GM18867 (cell line): Measurements from ENCODE around the gene UCK2.

ENCODE experiments used
- ATAC-seq: cut with Tn5 transposase; IDR thresholded peaks from one replicate; pipeline ENCODE4 v1.9.1; 2021; ENCODE audit warnings: mild to moderate bottlenecking, moderate library complexity; ENCODE audit not compliant: unreplicated experiment

The UCK2 gene

DNA sequence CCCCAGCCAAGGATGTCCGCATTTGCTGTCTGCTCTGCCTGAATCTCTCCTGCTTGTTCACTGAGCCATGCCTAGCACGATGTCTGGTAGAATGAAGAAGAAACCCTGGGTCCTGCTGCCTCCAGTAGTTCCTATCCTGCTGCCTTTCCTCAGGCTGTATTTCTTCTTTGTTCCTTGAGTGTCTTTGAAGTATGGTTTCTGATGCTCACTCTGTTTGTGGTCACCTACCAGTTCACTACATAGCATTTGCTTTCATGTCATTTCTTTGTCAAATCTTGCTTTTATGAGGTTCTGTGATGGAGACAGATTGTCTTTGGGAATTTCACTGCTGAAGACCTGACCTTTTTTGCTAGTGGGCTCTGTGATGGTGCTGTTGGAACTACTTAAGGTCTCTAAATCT lies 5.9 kb downstream of the UCK2 start:
- ATAC-seq: no peak

DNA sequence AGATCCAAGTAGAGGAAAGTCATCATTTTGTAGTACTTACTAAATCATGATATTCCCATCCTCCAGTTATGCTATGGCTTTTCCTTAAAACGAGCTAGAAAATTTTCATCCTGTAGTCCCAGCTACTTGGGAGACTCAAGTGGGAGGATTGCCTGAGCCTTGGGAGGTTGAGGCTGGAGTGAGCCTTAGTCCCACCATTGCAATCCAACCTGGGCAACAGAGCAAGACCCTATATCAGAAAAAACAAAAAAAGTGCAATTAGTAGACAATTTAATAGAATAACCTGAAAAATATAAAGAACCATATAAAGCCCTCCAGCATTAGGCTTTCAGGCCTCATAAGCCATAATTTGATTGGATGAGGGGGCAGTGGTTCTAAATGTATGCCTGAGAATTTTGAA lies 6.8 kb downstream of the UCK2 start:
- no peak for ATAC-seq

DNA sequence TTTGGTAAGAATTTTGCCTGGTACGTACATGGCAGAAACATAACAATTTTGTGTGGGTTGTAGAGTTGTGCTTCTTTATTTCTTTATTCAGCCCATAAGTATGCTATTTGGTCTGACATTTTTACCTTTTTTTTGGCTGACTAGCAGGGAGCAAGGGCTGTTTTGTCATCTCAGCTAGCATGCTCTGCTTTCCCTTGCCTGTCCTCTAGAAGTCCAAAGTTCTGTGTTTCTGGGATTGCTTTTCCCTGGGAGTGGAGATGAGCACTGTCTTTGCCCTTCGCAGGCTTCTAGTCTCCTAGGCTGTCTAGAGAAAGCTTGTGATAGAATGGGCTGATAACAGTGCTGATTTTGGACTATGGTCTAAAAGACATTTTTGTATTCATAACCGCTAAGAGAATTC lies 7.5 kb downstream of the UCK2 start:
- ATAC-seq: no peak

DNA sequence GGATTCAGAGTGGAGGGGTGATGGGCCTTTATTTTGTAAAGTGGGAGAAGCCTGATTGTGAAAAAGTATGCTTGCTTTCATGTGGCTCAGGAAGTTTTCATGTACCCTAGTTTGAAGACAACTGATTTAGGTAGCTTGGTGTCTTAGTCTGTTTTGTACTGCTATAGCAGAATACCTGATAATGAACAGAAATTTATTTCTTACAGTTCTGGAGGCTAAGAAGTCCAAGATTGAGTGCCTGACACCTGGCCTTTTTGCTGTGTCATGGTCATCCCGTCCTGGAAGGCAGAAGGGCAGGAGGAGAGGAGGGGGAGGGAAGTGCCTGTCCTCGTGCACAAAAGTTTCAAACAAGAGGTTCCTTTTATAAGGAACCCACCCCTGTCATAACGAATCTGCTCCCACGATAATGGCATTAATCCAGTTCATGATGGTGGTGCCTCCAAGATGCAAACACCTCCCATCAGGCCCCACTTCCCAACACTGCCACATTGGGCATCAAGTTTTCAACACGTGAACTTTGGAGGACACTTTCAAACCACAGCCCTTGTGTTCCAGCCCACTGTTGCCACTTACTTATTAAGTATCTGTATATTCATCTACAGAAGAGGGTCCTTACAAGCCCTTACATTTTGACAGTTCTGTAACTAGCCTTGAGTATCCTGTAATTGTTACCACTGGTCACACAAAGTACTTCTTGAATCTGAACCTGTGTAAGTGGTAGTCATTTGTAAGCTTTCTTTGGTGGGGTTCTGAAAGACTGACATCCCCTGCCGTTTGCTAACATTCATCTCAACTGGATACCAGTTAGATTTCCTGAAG lies 9.5 kb downstream of the UCK2 start:
- no peak for ATAC-seq

DNA sequence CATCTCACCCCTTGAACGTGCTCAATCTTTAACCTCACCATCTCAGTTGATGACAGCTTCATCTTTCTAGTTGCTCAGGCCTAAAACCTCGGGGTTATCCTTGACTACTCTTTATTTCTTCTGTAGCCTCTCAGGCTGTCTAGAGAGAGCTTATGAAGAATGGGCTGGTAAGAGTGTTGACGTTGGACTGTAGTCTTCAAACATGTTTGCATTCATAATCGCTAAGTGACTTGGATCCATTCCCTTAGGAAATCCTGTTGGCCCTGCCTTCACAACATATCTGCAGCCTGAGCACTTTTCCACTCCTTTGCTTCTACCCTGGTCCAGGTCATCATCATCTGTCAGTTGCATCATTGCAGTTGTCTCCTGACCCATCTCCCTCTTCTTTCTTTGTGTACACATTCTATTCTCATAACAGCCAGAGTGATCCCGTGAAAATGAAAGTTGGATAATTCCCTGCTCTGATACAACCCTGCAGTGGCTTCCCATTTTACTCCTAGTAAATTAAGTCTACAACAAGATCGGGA lies 10.5 kb downstream of the UCK2 start:
- ATAC-seq: no peak

DNA sequence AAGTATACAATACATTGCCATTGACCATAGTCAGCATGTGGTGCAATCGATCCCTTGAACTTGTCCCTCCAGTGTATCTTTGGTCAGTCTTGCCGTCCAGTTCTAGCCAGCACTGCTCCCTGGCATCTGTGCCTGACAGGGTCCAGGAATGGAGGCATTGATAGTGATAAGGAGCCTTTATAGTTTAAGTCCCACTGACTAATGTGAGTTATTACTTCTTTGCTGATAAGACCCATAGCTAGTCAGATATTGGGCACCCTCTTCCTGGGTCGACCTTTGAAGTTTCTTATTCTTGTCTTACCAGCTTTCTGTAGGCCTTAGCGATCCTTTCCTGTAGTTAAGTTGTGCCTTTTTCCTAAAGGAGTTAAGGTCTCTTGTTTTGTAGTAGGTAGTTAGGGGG lies 13.0 kb downstream of the UCK2 start:
- ATAC-seq: no peak

DNA sequence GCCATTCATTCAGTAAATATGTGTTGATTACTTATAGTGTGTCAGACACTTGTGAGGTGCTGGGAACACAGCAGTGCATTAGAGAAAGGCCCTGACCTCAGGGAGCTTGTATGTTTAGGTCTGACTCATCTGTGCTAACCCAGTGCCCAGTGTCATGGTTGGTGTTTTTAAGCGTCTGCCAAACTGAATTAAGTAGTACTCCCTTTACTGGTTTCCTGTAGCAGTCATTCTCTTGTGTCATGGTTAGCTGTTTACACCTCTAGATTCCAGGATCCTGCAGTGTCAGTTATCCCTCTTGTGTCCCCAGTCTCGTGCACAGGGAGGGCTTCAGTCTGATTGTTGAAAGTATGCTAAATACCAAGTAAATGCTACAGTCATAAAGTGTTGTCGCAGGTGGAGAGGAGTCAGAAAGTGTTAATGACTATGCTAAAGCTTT lies 14.2 kb downstream of the UCK2 start:
- peak; percentile 54 for ATAC-seq

DNA sequence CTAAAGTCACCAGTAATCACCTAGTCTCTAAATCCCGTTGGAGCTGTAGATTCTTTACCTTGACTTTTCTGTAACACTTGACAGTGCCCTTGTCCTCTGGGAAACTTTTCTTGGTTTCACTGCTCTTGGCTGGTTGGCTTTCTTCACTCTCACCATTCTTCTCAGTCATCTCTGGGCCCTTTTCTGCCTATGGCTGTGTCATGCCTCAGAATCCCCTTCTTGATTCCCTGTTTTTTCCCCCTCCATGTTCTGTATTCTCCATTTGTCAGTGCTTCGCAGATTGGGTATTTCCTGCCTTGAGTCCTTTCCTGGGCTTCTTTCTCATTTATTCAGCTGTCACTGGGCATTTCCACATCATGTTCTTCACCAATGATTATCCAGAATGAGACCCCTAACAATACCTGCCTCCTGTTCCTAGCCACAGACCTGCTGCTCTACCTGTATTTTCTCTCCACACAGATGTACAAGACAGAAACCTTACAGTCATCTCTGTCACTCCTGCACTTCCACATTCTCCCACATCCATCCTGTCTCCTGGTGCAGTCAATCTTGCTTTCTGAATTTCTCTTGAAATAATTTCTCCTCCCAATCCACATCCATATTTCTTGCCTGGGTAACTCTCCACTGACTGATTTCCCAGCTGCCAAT lies 14.7 kb downstream of the UCK2 start:
- ATAC-seq: peak; percentile 26

DNA sequence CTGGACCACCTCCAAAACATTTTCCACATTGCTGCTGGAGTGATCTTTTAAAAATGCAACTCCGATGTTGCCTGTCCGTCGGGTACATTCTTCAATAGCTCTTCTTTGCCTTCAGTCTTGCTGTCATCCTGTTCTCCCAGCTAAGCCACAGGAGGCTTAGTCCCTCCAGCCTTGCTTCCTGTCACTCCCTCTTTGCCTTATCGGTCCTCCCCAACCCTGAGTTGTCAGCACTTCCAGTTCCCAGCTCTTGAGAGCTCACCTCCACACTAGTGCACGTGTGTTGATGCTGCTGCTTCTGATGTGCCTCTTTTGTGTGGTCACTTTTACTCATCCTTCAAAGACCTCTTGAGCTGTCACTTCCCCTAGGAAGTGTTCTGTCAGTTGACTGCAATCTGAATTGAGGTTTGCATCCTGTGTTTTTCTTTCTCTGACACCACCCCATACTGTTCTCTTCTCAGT lies 15.3 kb downstream of the UCK2 start:
- ATAC-seq: peak; percentile 41

DNA sequence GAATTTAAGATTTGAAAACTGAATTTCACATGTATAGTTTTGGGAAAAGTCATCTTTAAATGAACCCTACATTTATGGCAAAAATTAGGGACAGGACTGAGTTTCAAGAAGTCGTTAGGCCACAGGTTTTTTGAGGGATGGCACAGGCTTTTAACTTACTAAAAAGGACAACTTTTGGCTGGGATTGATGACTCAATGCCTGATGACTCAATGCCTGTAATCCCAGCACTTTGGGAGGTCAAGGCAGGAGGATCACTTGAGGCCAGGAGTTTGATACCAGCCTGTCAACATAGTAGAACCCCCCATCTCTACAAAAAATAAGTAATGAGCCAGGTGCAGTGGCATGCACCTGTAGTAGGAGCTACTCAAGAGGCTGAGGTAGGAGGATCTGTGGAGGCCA lies 15.9 kb downstream of the UCK2 start:
- no peak for ATAC-seq

DNA sequence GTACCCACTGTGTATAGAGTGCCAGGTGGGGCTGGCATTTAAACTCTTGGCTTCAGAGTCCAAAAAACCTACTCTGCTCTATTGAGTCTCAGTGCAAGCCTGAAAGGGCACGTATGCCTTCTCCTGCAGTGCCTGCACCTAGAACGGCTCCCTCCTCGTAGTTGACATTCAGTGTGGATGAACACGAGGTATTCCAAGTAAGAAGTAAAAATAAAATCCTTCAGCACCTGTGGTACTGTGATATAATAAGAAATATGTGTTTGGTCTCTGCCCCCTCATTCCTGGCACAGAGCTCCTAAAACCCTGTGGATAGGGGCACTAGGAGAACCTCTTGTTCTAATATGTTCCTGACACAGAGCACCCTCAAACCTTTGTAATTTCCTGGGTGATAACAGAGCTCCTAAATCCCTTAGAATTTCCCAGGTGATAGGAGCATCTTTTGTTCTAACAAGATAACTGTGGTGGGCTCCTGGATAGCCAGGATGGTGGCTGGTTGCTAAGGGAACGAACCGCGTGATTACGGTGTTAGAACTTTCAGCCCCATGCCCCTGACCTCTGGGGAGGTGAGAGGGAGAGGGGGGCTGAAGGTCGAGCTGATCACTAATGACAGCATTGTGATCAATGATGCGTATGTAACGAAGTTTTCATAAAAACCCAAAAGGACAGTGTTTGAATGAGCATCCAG lies 16.8 kb downstream of the UCK2 start:
- no peak for ATAC-seq

DNA sequence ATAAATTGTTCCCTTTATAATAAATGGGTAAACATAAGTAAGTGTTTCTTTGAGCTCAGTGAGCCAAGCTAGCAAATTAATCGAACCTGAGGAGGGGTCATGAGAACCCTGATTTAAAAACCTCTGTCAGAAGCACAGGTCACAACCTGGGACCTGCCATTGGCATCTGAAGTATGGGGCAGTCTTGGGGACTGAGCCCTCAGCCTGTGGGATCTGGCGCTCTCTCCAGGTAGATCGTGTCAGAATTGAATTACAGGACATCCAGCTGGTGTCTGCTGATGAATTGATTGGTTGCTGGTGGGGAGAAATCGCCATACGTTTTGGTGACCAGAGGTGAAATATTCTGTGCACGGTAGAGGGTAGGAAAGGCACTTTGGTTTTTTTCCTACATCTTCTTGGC lies 17.5 kb downstream of the UCK2 start:
- ATAC-seq: no peak

DNA sequence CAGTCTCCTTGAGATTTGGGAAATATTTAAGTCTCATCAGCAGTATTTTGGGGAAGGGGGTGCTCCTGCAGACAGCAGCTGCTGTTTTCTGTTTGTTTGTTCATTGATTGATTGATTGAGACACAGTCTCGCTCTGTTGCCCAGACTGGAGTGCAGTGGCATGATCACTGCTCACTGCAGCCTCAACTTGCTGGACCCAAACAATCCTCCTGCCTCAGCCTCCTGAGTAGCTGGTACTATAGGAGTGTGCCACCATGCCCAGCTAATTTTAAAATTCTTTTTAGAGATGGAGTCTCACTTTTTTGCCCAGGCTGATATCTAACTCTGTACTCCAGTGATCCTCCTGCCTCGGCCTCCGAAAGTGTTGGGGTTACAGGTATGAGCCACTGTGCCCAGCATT lies 18.2 kb downstream of the UCK2 start:
- no peak for ATAC-seq

DNA sequence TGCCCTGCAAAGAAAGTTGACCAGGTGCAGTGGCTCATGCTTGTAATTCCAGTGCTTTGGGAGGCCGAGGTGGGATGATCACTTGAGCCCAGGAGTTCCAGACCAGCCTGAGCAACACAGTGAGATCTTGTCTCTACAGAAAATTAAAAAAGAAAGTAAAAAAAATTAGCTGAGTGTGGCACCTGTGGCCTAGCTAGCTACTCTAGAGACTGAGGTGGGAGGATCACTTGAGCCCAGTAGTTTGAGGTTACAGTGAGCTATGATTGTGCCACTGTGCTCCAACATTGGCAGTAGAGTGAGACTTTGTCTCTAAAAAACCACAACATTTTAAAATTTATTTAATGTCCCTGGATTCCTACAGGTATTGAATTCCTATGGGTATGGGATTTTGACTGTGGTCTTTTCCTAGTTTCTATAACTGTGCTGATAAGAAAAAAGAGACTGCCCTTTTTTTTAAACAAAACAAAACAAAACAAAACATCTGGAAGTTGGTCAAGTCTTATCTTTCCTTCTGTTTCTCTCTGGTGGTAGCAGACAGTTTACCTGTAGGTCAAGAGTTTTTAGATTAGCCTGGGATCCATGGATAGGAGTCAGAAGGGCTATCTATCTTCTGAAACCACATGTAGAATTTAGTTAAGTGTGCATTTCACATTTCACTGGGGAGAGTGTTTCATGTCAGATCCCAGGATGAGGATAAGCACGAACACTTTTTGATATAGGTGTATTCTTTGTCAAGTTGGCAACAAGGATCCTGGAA lies 18.8 kb downstream of the UCK2 start:
- peak; percentile 53 for ATAC-seq

DNA sequence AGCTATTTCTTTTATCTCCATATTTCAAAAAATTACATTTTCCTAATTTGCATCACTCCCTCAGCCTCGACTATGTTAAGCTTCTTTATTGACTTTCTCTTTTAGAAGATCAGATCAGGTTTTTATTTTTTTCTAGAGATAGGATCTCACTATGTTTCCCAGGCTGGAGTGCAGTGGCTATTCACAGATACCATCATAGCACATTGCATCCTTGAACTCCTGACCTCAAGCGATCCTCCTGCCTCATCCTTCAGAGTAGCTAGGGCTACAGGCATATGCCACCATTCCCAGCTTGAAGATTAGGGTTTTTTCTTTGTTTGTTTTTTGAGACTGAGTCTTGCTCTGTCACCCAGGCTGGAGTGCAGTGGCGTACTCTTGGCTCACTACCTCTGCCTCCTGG lies 20.1 kb downstream of the UCK2 start:
- no peak for ATAC-seq

DNA sequence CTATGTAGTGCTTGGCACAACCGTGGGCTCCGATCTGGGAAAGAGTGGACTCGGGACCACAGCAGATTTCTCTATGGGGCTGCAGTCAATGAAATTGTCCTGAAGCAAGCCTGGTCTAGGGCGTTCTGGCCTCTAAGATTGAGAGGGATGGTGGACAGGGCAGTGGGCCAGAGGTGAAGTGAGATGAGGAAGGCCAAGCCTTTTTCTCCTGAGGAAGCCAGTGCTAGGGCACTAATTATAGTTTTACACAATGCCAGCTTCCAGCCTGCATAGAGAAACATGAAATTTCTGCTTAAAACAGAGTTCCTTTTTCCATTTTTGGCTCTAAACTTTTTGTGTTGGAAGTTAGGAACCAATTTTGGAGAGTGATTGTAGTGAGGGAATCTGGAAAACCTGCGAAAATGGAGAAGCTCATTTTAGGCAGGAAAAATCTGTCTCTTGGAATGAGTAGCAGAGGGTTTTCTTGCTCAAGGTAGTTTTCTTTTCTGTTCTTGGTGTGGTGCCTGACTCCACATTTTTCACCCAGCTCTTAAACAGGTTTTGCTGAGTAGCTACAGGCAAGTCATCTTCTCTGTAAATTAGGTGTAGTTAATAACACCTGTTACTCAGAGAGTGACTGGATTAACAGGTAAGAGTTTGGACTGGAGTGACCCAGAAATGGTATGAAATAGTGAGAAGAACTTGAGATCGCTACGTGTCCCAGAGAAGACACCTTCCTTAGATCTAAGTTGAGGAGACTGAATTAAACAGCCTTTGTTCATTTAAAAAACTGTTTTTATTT lies 22.1 kb downstream of the UCK2 start:
- ATAC-seq: no peak

DNA sequence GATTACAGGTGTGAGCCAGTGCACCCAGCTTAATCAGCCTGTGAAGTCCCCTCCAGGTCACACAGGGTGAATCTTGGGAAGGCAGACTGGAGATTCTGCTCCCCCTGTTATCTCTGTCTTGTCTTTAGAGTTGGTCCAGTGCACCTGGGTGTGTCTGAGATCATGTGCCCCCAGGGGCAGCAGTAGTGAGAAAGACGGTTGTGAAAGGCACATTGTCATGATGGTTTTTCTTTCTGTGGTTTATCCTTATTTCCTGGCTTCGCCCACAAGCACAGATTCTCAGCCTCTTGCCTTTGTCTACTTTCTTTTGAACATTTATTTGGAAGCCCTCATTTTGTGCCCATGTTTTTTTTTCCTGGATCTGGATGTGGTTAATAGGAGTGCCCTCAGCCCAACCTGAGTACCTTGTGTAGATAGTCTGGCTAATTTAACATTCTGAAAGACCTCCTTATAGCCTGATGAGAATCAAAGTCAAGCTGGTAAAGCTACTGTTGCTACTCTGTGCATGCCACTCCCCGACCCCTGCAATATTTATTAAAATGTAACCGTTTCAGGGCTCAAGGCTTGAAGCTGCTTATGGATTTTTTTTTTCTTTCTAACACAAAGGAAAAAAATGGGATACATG lies 23.7 kb downstream of the UCK2 start:
- ATAC-seq: peak; percentile 66

DNA sequence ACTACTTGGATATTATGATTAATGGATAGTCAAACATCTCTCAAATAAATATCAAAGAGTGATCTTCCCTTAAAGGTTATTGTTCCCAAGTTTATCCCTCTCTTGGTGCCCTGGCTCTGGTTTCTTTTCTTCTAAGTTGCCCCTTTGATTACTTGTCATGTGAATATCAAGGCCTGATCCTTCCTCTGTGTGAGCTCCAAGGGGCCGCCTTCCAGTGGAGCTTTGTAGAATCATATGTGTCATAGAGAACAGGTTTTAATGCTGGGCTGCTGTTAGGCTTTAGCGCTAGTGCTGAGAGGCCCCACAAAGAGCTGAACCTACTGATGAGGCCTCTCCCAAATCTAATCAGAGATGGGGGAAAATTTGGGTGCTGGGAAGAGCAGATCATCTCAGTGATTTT lies 25.5 kb downstream of the UCK2 start:
- ATAC-seq: no peak

DNA sequence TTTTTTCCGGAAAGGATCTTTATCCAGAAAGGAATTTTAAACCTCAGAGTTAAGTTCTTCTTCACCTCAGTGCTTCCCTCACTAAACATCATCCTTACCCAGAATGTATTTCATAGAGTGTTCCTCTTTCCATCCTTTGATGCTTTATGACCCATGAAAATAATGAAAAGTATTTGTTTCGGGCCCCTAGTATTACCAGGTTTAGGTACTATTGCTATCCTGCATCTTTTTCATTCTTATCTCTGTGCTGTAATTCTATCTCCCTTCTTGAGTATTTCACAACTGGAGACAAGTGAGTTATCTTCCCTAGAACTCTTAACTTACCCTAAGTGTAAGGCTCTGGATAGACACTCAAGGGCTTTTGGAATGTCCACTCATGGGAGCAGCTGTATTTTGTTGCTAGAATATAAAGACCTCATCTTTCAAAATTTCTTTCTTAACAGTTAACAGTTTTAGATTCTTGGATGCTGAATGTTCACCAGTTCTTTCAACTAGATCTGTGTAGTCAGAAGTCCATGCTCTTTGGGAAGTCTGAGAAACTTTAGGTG lies 26.2 kb downstream of the UCK2 start:
- ATAC-seq: no peak
